Osteocyte (in vitro differentiated cells): ENCODE data around the gene FHOD3. TPM values are rescaled to one million over a fixed set of nuclear protein-coding genes. Genes with fewer than 3 reads are reported as not detected.
A peak's percentile ranks its signal among the peaks of the same experiment; 100 is the strongest.

Experiments used
- DNase-seq: peaks from one replicate; pipeline ENCODE4 v3.0.0; 2021; ENCODE audit warnings: mixed read lengths; ENCODE audit not compliant: unreplicated experiment; ENCODE audit errors: extremely low spot score
- H3K27ac Mint-ChIP-seq: one replicate; pipeline ENCODE4 v1.8.0; 2021; ENCODE audit warnings: mild to moderate bottlenecking, mixed read lengths; ENCODE audit not compliant: unreplicated experiment
- H3K27me3 Mint-ChIP-seq: one replicate; pipeline ENCODE4 v1.8.0; 2021; ENCODE audit warnings: mixed read lengths; ENCODE audit not compliant: unreplicated experiment
- H3K36me3 Mint-ChIP-seq: one replicate; pipeline ENCODE4 v1.8.0; 2021; ENCODE audit warnings: mixed read lengths; ENCODE audit not compliant: unreplicated experiment
- H3K4me1 Mint-ChIP-seq: one replicate; pipeline ENCODE4 v1.8.0; 2021; ENCODE audit warnings: mixed read lengths; ENCODE audit not compliant: unreplicated experiment
- H3K4me3 Mint-ChIP-seq: one replicate; pipeline ENCODE4 v1.8.0; 2021; ENCODE audit warnings: mild to moderate bottlenecking, moderate library complexity, mixed read lengths; ENCODE audit not compliant: unreplicated experiment
- H3K9me3 Mint-ChIP-seq: one replicate; pipeline ENCODE4 v1.8.0; 2021; ENCODE audit warnings: mixed read lengths; ENCODE audit not compliant: unreplicated experiment
- total RNA-seq: library from RNA; stranded (reverse); gene quantifications from 2 replicates; pipeline ENCODE4 v1.2.1, GENCODE V29; 2021
- TF ChIP-seq, protein P1 (sequence below): fragments of 200-600 bp; sonication (generic); IDR thresholded peaks from 2 replicates; pipeline ENCODE4 v1.5.0; 2021; ENCODE audit warnings: antibody characterized with exemption, mild to moderate bottlenecking, moderate library complexity

Gene FHOD3
- total RNA-seq, 1 donor from 2014 or later = 1.2 TPM

DNA sequence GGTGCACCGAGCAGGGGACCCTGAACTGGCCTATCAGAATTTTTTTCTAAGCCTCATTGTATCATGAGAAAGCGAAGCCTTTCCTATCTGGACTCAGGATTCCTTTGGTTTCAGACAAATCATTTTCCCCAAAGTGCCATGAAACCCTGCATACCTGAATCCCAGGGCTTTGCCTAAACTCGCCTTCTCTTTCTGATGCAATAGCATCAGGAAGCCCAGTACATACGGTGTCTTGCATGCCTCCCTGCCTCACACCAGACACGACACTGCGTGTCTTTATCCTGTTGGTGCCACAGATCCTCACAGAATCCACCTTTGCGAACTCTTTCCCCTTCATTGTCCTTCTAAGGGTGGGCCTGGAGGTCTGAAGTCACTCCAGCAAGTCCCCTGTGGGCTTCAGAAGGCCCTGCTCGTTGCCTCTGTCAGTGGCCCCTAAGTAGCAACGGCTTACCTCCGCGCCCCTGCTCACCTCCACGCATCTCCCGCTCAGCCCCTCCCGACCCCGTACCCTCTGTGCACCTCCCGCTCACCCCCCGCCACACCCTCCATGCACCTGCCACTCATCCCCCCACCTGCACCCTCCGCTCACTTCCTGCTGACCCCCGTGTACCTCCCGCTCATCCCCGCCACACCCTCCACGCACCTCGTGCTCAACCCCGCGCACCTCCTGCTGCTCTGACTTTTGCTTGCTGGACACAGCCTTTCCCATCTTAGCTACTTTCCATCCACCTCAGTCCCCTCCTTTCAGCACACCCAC lies 447.9 kb downstream of the FHOD3 start:
- no peak overlapping the region for H3K4me3 Mint-ChIP-seq

DNA sequence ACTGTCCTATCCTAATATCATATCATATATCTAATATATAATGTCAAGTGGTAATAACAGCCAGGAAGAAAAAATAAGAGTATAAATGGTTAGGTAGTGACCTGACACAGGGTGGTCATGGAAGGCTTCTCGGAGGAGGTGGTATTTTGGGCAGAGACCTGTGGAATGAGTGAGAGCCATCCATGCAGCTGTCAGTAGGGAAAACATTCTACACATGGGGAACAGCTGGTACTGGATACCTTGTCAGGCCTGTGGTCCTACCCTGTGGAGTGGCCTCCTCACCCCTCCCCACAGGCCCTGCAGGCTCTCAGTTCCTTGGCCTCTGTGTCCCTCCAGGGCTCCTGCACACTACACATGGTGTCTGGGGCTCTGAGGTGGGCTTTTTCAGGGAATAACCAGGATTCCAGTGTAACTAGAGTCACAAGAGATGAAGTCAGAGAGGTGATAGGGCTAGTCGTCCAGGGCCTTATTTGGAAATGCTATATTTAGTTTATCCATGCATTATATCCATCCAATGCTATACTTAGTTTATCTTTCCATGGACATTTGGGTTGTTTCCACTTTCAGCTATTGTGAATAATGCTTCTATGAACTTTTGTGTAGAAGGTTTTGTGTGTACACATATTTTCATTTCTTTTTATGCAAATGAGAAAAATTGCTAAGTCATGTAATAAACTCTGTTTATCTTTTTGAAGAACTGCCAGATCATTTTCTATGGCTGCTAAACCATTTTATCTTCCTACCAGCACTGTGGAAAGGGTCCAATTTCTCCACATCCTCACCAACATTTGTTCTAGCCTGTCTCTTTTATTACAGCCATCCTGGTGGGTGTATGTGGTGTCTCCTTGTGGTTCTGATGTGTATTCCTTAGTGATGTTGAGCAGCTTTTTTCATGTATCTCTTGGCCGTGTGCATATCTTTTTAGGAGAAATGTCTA lies 455.7 kb downstream of the FHOD3 start:
- H3K4me3 Mint-ChIP-seq = no peak overlapping the region
- H3K27me3 Mint-ChIP-seq = peaks cover 9% of the 10 kb centered on the region
- H3K36me3 Mint-ChIP-seq = no peaks in the 10 kb centered on the region
- no peak for DNase-seq
- no peaks in the 10 kb centered on the region for H3K9me3 Mint-ChIP-seq
- no peak overlapping the region for H3K27ac Mint-ChIP-seq
- no peaks in the 10 kb centered on the region for H3K4me1 Mint-ChIP-seq
- TF ChIP-seq, protein P1, sequence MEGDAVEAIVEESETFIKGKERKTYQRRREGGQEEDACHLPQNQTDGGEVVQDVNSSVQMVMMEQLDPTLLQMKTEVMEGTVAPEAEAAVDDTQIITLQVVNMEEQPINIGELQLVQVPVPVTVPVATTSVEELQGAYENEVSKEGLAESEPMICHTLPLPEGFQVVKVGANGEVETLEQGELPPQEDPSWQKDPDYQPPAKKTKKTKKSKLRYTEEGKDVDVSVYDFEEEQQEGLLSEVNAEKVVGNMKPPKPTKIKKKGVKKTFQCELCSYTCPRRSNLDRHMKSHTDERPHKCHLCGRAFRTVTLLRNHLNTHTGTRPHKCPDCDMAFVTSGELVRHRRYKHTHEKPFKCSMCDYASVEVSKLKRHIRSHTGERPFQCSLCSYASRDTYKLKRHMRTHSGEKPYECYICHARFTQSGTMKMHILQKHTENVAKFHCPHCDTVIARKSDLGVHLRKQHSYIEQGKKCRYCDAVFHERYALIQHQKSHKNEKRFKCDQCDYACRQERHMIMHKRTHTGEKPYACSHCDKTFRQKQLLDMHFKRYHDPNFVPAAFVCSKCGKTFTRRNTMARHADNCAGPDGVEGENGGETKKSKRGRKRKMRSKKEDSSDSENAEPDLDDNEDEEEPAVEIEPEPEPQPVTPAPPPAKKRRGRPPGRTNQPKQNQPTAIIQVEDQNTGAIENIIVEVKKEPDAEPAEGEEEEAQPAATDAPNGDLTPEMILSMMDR = no peak

More for the DNA sequence above, 447.9 kb downstream of the FHOD3 start:
- Mint-ChIP-seq H3K27me3 (peaks cover 17% of the 10 kb centered on the region), H3K9me3 (no peaks in the 10 kb centered on the region), H3K4me1 (no peaks in the 10 kb centered on the region), H3K36me3 (no peaks in the 10 kb centered on the region), H3K27ac (no peak overlapping the region)
- no peak for DNase-seq
- TF ChIP-seq, protein P1 = no peak

DNA sequence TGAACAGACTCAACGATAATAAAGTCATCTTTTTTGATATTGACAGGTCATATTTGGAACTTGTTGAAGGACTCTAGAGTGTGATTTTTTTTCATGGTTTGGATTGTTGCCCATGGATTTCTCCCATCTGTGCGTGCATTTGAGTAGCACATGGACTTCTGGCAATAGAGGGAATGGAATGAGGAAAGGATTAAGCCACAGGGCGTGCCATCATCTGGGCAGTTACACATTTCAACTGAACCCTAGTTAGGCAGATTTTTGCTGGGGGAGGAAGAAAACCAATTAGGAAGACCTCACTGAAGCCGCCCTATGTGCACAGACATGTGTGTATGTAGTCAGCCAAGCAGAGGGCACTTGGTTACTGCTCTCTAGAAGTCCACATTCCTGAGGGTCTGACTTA lies 458.7 kb downstream of the FHOD3 start:
- TF ChIP-seq, protein P1 = no peak
- Mint-ChIP-seq H3K36me3 (no peaks in the 10 kb centered on the region), H3K4me3 (no peak overlapping the region), H3K27me3 (no peaks in the 10 kb centered on the region), H3K4me1 (no peaks in the 10 kb centered on the region), H3K27ac (no peak overlapping the region), H3K9me3 (no peaks in the 10 kb centered on the region)
- DNase-seq = no peak

DNA sequence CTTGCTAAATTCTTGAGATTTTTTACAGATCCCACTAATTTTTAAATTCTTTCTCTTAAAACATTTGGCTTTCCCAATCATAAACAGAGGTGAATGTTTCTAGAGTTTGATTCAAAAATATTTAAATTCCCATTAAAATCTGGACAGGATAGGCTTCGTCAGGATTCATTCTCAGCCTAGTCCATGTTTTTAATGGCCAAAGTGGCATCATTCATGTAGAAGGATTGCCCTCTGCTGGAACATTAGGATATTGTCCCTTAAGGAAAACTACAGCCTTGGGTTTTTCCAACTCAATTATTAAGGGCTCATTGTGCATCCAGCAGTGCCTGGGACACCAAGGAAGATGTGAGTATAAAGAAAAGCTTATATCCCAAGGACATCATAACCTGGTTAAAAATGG lies 459.6 kb downstream of the FHOD3 start:
- no peak overlapping the region for H3K27ac Mint-ChIP-seq
- no peak for DNase-seq
- no peaks in the 10 kb centered on the region for H3K36me3 Mint-ChIP-seq
- H3K4me1 Mint-ChIP-seq = no peaks in the 10 kb centered on the region
- H3K27me3 Mint-ChIP-seq = no peaks in the 10 kb centered on the region
- H3K9me3 Mint-ChIP-seq = no peaks in the 10 kb centered on the region
- H3K4me3 Mint-ChIP-seq = no peak overlapping the region
- TF ChIP-seq, protein P1 = peak; percentile 79

DNA sequence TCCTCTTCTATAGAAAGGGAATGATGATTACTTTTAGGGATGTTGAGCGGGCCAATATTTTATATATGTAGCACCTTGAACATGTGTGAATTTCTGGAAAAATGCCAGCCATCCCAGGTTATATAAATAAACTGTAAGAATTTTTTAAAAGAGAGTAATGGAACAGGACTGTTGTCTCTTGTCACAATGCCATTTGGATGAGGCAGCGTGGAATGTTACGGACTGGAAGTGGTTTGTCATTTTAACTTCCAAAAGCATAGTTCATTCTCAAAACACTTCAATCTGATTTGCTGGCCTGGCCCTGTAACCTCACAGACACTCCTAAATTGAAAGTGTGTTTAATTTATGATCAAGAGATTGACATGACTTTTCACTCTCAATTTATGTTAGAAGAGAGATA lies 460.5 kb downstream of the FHOD3 start:
- no peaks in the 10 kb centered on the region for H3K36me3 Mint-ChIP-seq
- no peak for DNase-seq
- H3K4me1 Mint-ChIP-seq = no peaks in the 10 kb centered on the region
- H3K4me3 Mint-ChIP-seq = no peak overlapping the region
- no peaks in the 10 kb centered on the region for H3K27me3 Mint-ChIP-seq
- TF ChIP-seq, protein P1 = no peak
- H3K9me3 Mint-ChIP-seq = no peaks in the 10 kb centered on the region
- no peak overlapping the region for H3K27ac Mint-ChIP-seq
